NCI-H446 treated with DMSO at 0.1 percent for 48 hours (cell line): Measurements from ENCODE around the gene CCR1.
"Not testable (repeated sequence)": the region's sequence is repeated elsewhere in the genome, so short reads cannot be mapped to it uniquely, and the experiment has no call there.

Experiments
- DNase-seq: peaks from one replicate; lab custom pipeline; 2025; lab: John Stamatoyannopoulos, UW

The CCR1 gene

GRCh38 chr3:46168583-46169345, 39.3 kb downstream of the CCR1 start:
- DNase-seq, result no peak

GRCh38 chr3:46163556-46164041, 44.5 kb downstream of the CCR1 start:
- no peak for DNase-seq

- DNase-seq, result no peak
Measured at GRCh38 chr3:46162975-46163555, 45.0 kb downstream of the CCR1 start.

GRCh38 chr3:46157685-46158084, 50.4 kb downstream of the CCR1 start:
- DNase-seq, result not testable (repeated sequence)

GRCh38 chr3:46154311-46154710, 53.8 kb downstream of the CCR1 start:
- no peak for DNase-seq
